Ovary (tissue), 3 donors: ENCODE results near the gene CMTM6.

ENCODE experiments used
- POLR2A ChIP-seq: fragments of 450-650 bp; IDR thresholded peaks from one replicate; pipeline ENCODE4 v1.6.1; 2017; ENCODE audit warnings: antibody characterized with exemption, mild to moderate bottlenecking, moderate library complexity
- TF ChIP-seq, protein P1 (sequence below), 3 donors: fragments of 450-650 bp in 2 of 3; fragments of 200-600 bp in 1 of 3; IDR thresholded peaks; one replicate each; pipeline versions ENCODE4 v1.5.1 to v1.8.0; 2016 to 2022; ENCODE audit warnings: antibody characterized with exemption in 3 of 3, mild to moderate bottlenecking in 1 of 3
- donor health status: DM: no; HTN: no; CAD: no.

DNA sequence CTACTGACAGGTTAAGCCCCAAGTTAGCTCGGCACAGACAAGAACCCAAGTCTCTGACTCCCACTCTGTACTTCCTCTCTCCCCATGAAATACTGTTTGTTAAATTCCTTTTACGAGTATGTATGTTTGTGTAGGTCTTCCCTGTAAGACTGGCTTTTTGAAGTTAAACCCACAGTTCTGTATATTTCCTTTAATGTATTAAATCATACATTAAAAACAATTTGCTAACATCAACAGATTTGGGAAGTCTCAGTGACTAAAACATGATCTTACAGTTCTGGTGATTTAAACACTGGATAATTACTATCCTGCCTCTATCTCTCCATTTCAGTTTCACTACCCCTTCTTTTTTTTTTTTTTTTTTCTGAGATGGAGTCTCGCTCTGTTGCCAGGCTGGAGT lies 4.4 kb downstream of the CMTM6 start:
- TF ChIP-seq POLR2A, result no peak
- TF ChIP-seq, protein P1, sequence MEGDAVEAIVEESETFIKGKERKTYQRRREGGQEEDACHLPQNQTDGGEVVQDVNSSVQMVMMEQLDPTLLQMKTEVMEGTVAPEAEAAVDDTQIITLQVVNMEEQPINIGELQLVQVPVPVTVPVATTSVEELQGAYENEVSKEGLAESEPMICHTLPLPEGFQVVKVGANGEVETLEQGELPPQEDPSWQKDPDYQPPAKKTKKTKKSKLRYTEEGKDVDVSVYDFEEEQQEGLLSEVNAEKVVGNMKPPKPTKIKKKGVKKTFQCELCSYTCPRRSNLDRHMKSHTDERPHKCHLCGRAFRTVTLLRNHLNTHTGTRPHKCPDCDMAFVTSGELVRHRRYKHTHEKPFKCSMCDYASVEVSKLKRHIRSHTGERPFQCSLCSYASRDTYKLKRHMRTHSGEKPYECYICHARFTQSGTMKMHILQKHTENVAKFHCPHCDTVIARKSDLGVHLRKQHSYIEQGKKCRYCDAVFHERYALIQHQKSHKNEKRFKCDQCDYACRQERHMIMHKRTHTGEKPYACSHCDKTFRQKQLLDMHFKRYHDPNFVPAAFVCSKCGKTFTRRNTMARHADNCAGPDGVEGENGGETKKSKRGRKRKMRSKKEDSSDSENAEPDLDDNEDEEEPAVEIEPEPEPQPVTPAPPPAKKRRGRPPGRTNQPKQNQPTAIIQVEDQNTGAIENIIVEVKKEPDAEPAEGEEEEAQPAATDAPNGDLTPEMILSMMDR (IDR thresholded peaks at IDR 0.05), result no peak
